Astrocyte (in vitro differentiated cells and primary cell): ENCODE data around the gene AMH. TPM values are rescaled to one million over a fixed set of nuclear protein-coding genes. Genes with fewer than 3 reads are reported as not detected.

Experiments
- DNase-seq: peaks from one replicate; pipeline ENCODE4 v3.0.0-alpha.2; 2010; ENCODE audit warnings: low read depth
- FAIRE-seq: peaks from 2 replicates; lab custom pipeline; 2011; peaks lifted over from hg19 to GRCh38; lab: Jason Lieb, UNC
- H2AFZ ChIP-seq: 2 replicates; pipeline ENCODE4 v1.6.0; 2012; ENCODE audit warnings: low read depth, low read length, inconsistent platforms
- H3K27ac ChIP-seq: 2 replicates; pipeline ENCODE4 v1.5.1; 2011; ENCODE audit warnings: low read depth, low read length, inconsistent platforms
- H3K27me3 ChIP-seq: 2 replicates; pipeline ENCODE4 v1.6.0; 2011; ENCODE audit warnings: low read length, inconsistent platforms; ENCODE audit not compliant: insufficient read depth
- H3K36me3 ChIP-seq: 2 replicates; pipeline ENCODE4 v1.5.1; 2011; ENCODE audit warnings: low read length, inconsistent platforms; ENCODE audit not compliant: insufficient read depth
- H3K4me1 ChIP-seq: 2 replicates; pipeline ENCODE4 v1.5.1; 2011; ENCODE audit warnings: low read length, inconsistent platforms; ENCODE audit not compliant: insufficient read depth
- H3K4me2 ChIP-seq: 2 replicates; pipeline ENCODE4 v1.6.0; 2012; ENCODE audit warnings: low read length, inconsistent platforms
- H3K4me3 ChIP-seq: 2 replicates; pipeline ENCODE4 v1.5.1; 2011; ENCODE audit warnings: low read depth, mild to moderate bottlenecking, low read length, inconsistent platforms; ENCODE audit not compliant: insufficient read depth
- H3K79me2 ChIP-seq: 2 replicates; pipeline ENCODE4 v1.6.0; 2012; ENCODE audit warnings: mild to moderate bottlenecking, low read length, inconsistent platforms; ENCODE audit not compliant: insufficient read depth
- H3K9ac ChIP-seq: 2 replicates; pipeline ENCODE4 v1.6.0; 2012; ENCODE audit warnings: mild to moderate bottlenecking, low read length, inconsistent platforms
- H3K9me3 ChIP-seq: 2 replicates; pipeline ENCODE4 v1.5.1; 2012; ENCODE audit warnings: low read depth, mild to moderate bottlenecking, low read length, inconsistent platforms; ENCODE audit not compliant: insufficient read depth
- H4K20me1 ChIP-seq: 2 replicates; pipeline ENCODE4 v1.6.0; 2012; ENCODE audit warnings: low read length, inconsistent platforms; ENCODE audit not compliant: insufficient read depth
- H3K27ac Mint-ChIP-seq: one replicate; pipeline ENCODE4 v1.8.0; 2021; ENCODE audit warnings: mild to moderate bottlenecking, mixed read lengths; ENCODE audit not compliant: unreplicated experiment
- H3K27me3 Mint-ChIP-seq: one replicate; pipeline ENCODE4 v1.8.0; 2021; ENCODE audit warnings: low read depth, mixed read lengths; ENCODE audit not compliant: unreplicated experiment
- H3K36me3 Mint-ChIP-seq: one replicate; pipeline ENCODE4 v1.8.0; 2021; ENCODE audit warnings: low read depth, mixed read lengths; ENCODE audit not compliant: unreplicated experiment
- H3K4me1 Mint-ChIP-seq: one replicate; pipeline ENCODE4 v1.8.0; 2021; ENCODE audit warnings: low read depth, mixed read lengths; ENCODE audit not compliant: unreplicated experiment
- H3K4me3 Mint-ChIP-seq: one replicate; pipeline ENCODE4 v1.8.0; 2021; ENCODE audit warnings: mild to moderate bottlenecking, moderate library complexity, mixed read lengths; ENCODE audit not compliant: unreplicated experiment
- H3K9me3 Mint-ChIP-seq: one replicate; pipeline ENCODE4 v1.8.0; 2021; ENCODE audit warnings: mild to moderate bottlenecking, mixed read lengths; ENCODE audit not compliant: unreplicated experiment
- CTCF ChIP-seq: IDR thresholded peaks from 2 replicates; pipeline ENCODE4 v1.5.1; 2011; ENCODE audit warnings: low read depth, mild to moderate bottlenecking, inconsistent platforms, low read length, moderate library complexity; ENCODE audit not compliant: insufficient read depth
- EZH2 ChIP-seq: IDR thresholded peaks from 2 replicates; pipeline ENCODE4 v1.6.1; 2012; ENCODE audit warnings: mild to moderate bottlenecking, low read length, inconsistent platforms; ENCODE audit not compliant: insufficient read depth
- microRNA-seq: library from miRNA; unstranded; fragments of <30 nt; microRNA quantifications from one replicate; pipeline ENCODE4 v1.2.0, GENCODE V29; 2020
- total RNA-seq: library from RNA; stranded (reverse); gene quantifications from 2 replicates; pipeline ENCODE4 v1.2.1, GENCODE V29; 2021

AMH gene
- total RNA-seq, 1 donor from 2014 or later, result 4.6 TPM

- Mint-ChIP-seq H3K27me3 (peaks cover 32% of the 10 kb centered on the region), H3K9me3 (no peaks in the 10 kb centered on the region), H3K4me3 (no peak overlapping the region), H3K27ac (no peak overlapping the region), H3K36me3 (no peaks in the 10 kb centered on the region), H3K4me1 (no peaks in the 10 kb centered on the region)
- Histone ChIP-seq H3K4me1 (peaks cover 14% of the 10 kb centered on the region), H3K36me3 (no peaks in the 10 kb centered on the region), H3K27ac (no peak overlapping the region), H3K9ac (no peak overlapping the region), H3K9me3 (no peaks in the 10 kb centered on the region), H3K4me2 (peak overlapping the region; percentile 77), H3K27me3 (peaks cover 35% of the 10 kb centered on the region), H3K4me3 (no peak overlapping the region), H4K20me1 (peaks cover 11% of the 10 kb centered on the region), H2AFZ (peak overlapping the region; percentile 32), H3K79me2 (no peaks in the 10 kb centered on the region)
- DNase-seq (peak; percentile 47), FAIRE-seq (no peak)
- TF ChIP-seq EZH2 (no peak), CTCF (no peak)
Observed at GRCh38 chr19:2294687-2295335, 45.7 kb downstream of the AMH start.

- no peak overlapping the region for H3K27ac ChIP-seq
- Mint-ChIP-seq H3K4me3 (no peak overlapping the region), H3K27ac (no peak overlapping the region), H3K27me3 (peaks cover 35% of the 10 kb centered on the region), H3K9me3 (no peaks in the 10 kb centered on the region), H3K4me1 (no peaks in the 10 kb centered on the region), H3K36me3 (no peaks in the 10 kb centered on the region)
- DNase-seq (no peak), FAIRE-seq (no peak)
- H2AFZ ChIP-seq, result no peak overlapping the region
- no peaks in the 10 kb centered on the region for H3K36me3 ChIP-seq
- H3K4me1 ChIP-seq, result peaks cover 9% of the 10 kb centered on the region
- no peak overlapping the region for H3K9ac ChIP-seq
- H3K79me2 ChIP-seq, result no peaks in the 10 kb centered on the region
- H3K4me3 ChIP-seq, result no peak overlapping the region
- H3K27me3 ChIP-seq, result peaks cover 25% of the 10 kb centered on the region
- peaks cover 4% of the 10 kb centered on the region for H4K20me1 ChIP-seq
- no peak for TF ChIP-seq CTCF
- TF ChIP-seq EZH2, result no peak
- no peaks in the 10 kb centered on the region for H3K9me3 ChIP-seq
- no peak overlapping the region for H3K4me2 ChIP-seq
Observed at GRCh38 chr19:2296141-2296540, 47.0 kb downstream of the AMH start.

- H3K4me3 Mint-ChIP-seq, result no peak overlapping the region
- no peaks in the 10 kb centered on the region for H3K4me1 Mint-ChIP-seq
- Histone ChIP-seq H3K9ac (no peak overlapping the region), H3K9me3 (no peaks in the 10 kb centered on the region), H3K4me1 (peaks cover 7% of the 10 kb centered on the region), H3K36me3 (no peaks in the 10 kb centered on the region), H4K20me1 (peaks cover 3% of the 10 kb centered on the region), H3K27me3 (peaks cover 9% of the 10 kb centered on the region), H3K4me2 (no peak overlapping the region), H3K27ac (no peak overlapping the region), H2AFZ (no peak overlapping the region), H3K4me3 (no peak overlapping the region), H3K79me2 (no peaks in the 10 kb centered on the region)
- TF ChIP-seq EZH2 (no peak), CTCF (no peak)
- H3K27ac Mint-ChIP-seq, result no peak overlapping the region
- H3K36me3 Mint-ChIP-seq, result no peaks in the 10 kb centered on the region
- FAIRE-seq (no peak), DNase-seq (no peak)
- no peaks in the 10 kb centered on the region for H3K9me3 Mint-ChIP-seq
- peaks cover 24% of the 10 kb centered on the region for H3K27me3 Mint-ChIP-seq
Observed at GRCh38 chr19:2300533-2300932, 51.4 kb downstream of the AMH start.

Small RNA genes lying within 50 kb of the gene (microRNA-seq; reads per million reads assigned to microRNA genes)
- gene MIR1227 (39.1 reads per million, percentile 55 among the genes with 10 or more reads in this experiment), gene MIR4321 (not detected)

Other genes starting within 250 kb of the AMH start
- gene BTBD2, start 233.6 kb upstream of the AMH start, total RNA-seq, result 49.5 and 53.7 TPM in 2 replicates
- gene MKNK2, start 198.1 kb upstream of the AMH start, total RNA-seq, result 123 and 146 TPM in 2 replicates
- gene MOB3A, start 153.0 kb upstream of the AMH start, total RNA-seq, result 45.3 and 47.2 TPM in 2 replicates
- 5.6 and 5.8 TPM in 2 replicates for gene IZUMO4, start 152.4 kb upstream of the AMH start, total RNA-seq
- gene AP3D1, start 97.8 kb upstream of the AMH start, total RNA-seq, result 162 and 167 TPM in 2 replicates
- gene DOT1L, start 85.4 kb upstream of the AMH start, total RNA-seq, result 21.7 and 25.6 TPM in 2 replicates
- gene PLEKHJ1, start 13.0 kb upstream of the AMH start, total RNA-seq, result 69.9 and 78.3 TPM in 2 replicates
- gene SF3A2, start 12.5 kb upstream of the AMH start, total RNA-seq, result 76.6 and 83.2 TPM in 2 replicates
- 0.36 and 1.3 TPM in 2 replicates for gene JSRP1, start 7.1 kb downstream of the AMH start, total RNA-seq
- 0.18 TPM in 1 of 2 replicates, not detected in the other for gene PEAK3, start 32.9 kb downstream of the AMH start, total RNA-seq
- not detected in 2 replicates for gene LINGO3, start 58.8 kb downstream of the AMH start, total RNA-seq
- gene LSM7, start 79.3 kb downstream of the AMH start, total RNA-seq, result 91.4 and 97.6 TPM in 2 replicates
- 52.2 and 55.4 TPM in 2 replicates for gene SPPL2B, start 79.4 kb downstream of the AMH start, total RNA-seq
- 0.16 and 0.17 TPM in 2 replicates for gene TMPRSS9, start 110.9 kb downstream of the AMH start, total RNA-seq
- gene TIMM13, start 178.3 kb downstream of the AMH start, total RNA-seq, result 93.4 and 105 TPM in 2 replicates
- gene LMNB2, start 207.6 kb downstream of the AMH start, total RNA-seq, result 64.0 and 72.1 TPM in 2 replicates
- 161 and 190 TPM in 2 replicates for gene GADD45B, start 226.8 kb downstream of the AMH start, total RNA-seq